ENCODE measurements around the gene LPCAT1.

Gene LPCAT1

GRCh38 chr5:1418921-1419280, 104.9 kb downstream of the LPCAT1 start:
- Histone ChIP-seq H3K9ac (ENCODE audit: low read depth, low read length, poor library complexity, severe bottlenecking) (no peak overlapping the region), H3K9me2 (replicated peaks; ENCODE audit: low read depth, low read length) (no peaks in the 10 kb centered on the region), H4K20me1 (ENCODE audit: insufficient read depth, low read length, poor library complexity, severe bottlenecking) (no peaks in the 10 kb centered on the region), H3K9me3 (ENCODE audit: insufficient read depth, low read depth, low read length) (peaks cover 6% of the 10 kb centered on the region; the same call in 1 of the 2 replicates), H3F3A (ENCODE audit: low read depth) (no peaks in the 10 kb centered on the region), H3K79me2 (ENCODE audit: insufficient read depth, low read length) (no peaks in the 10 kb centered on the region), H3K27me3 (ENCODE audit: insufficient read depth, low read length, poor library complexity, severe bottlenecking) (no peaks in the 10 kb centered on the region), H3K4me3 (ENCODE audit: low read length, poor library complexity, severe bottlenecking) (no peak overlapping the region), H3K4me2 (ENCODE audit: low read depth, low read length, poor library complexity, severe bottlenecking) (no peak overlapping the region), H3K36me3 (ENCODE audit: insufficient read depth, low read length) (no peaks in the 10 kb centered on the region), H2AFZ (ENCODE audit: low read length) (no peak overlapping the region), H3K4me1 (ENCODE audit: insufficient read depth, low read length, poor library complexity, severe bottlenecking) (no peaks in the 10 kb centered on the region)
- TF ChIP-seq CTCF (conservative IDR thresholded peaks at IDR 0.05; ENCODE audit: low read length) (no peak), EZH2phosphoT487 (IDR thresholded peaks at IDR 0.05; ENCODE audit: borderline replicate concordance) (no peak)

GRCh38 chr5:1418238-1418920, 105.4 kb downstream of the LPCAT1 start:
- H3K9ac ChIP-seq (ENCODE audit: low read depth, low read length, poor library complexity, severe bottlenecking) = no peak overlapping the region
- no peaks in the 10 kb centered on the region for H3K36me3 ChIP-seq (ENCODE audit: insufficient read depth, low read length)
- H2AFZ ChIP-seq (ENCODE audit: low read length) = no peak overlapping the region
- H3K9me2 ChIP-seq (replicated peaks; ENCODE audit: low read depth, low read length) = no peaks in the 10 kb centered on the region
- H3K4me2 ChIP-seq (ENCODE audit: low read depth, low read length, poor library complexity, severe bottlenecking) = no peak overlapping the region
- H3K4me1 ChIP-seq (ENCODE audit: insufficient read depth, low read length, poor library complexity, severe bottlenecking) = no peaks in the 10 kb centered on the region
- no peaks in the 10 kb centered on the region for H3K27me3 ChIP-seq (ENCODE audit: insufficient read depth, low read length, poor library complexity, severe bottlenecking)
- TF ChIP-seq CTCF (conservative IDR thresholded peaks at IDR 0.05; ENCODE audit: low read length) = no peak
- TF ChIP-seq EZH2phosphoT487 (IDR thresholded peaks at IDR 0.05; ENCODE audit: borderline replicate concordance) = no peak
- no peaks in the 10 kb centered on the region for H3K79me2 ChIP-seq (ENCODE audit: insufficient read depth, low read length)
- no peaks in the 10 kb centered on the region for H3F3A ChIP-seq (ENCODE audit: low read depth)
- H3K4me3 ChIP-seq (ENCODE audit: low read length, poor library complexity, severe bottlenecking) = no peak overlapping the region
- peaks cover 3% of the 10 kb centered on the region; the same call in 1 of the 2 replicates for H3K9me3 ChIP-seq (ENCODE audit: insufficient read depth, low read depth, low read length)
- no peaks in the 10 kb centered on the region for H4K20me1 ChIP-seq (ENCODE audit: insufficient read depth, low read length, poor library complexity, severe bottlenecking)

GRCh38 chr5:1417586-1418225, 106.1 kb downstream of the LPCAT1 start:
- H4K20me1 ChIP-seq (ENCODE audit: insufficient read depth, low read length, poor library complexity, severe bottlenecking) = no peaks in the 10 kb centered on the region
- H3F3A ChIP-seq (ENCODE audit: low read depth) = no peaks in the 10 kb centered on the region
- no peak overlapping the region for H2AFZ ChIP-seq (ENCODE audit: low read length)
- peaks cover 3% of the 10 kb centered on the region; the same call in 1 of the 2 replicates for H3K9me3 ChIP-seq (ENCODE audit: insufficient read depth, low read depth, low read length)
- H3K27me3 ChIP-seq (ENCODE audit: insufficient read depth, low read length, poor library complexity, severe bottlenecking) = no peaks in the 10 kb centered on the region
- no peak for TF ChIP-seq CTCF (conservative IDR thresholded peaks at IDR 0.05; ENCODE audit: low read length)
- no peak for TF ChIP-seq EZH2phosphoT487 (IDR thresholded peaks at IDR 0.05; ENCODE audit: borderline replicate concordance)
- no peak overlapping the region for H3K4me3 ChIP-seq (ENCODE audit: low read length, poor library complexity, severe bottlenecking)
- no peak overlapping the region for H3K4me2 ChIP-seq (ENCODE audit: low read depth, low read length, poor library complexity, severe bottlenecking)
- no peaks in the 10 kb centered on the region for H3K9me2 ChIP-seq (replicated peaks; ENCODE audit: low read depth, low read length)
- H3K4me1 ChIP-seq (ENCODE audit: insufficient read depth, low read length, poor library complexity, severe bottlenecking) = no peaks in the 10 kb centered on the region
- H3K9ac ChIP-seq (ENCODE audit: low read depth, low read length, poor library complexity, severe bottlenecking) = no peak overlapping the region
- H3K79me2 ChIP-seq (ENCODE audit: insufficient read depth, low read length) = no peaks in the 10 kb centered on the region
- no peaks in the 10 kb centered on the region for H3K36me3 ChIP-seq (ENCODE audit: insufficient read depth, low read length)

Data from Loucy (cell line).